Thyroid gland (tissue), 4 donors: ENCODE measurements around the gene CCHCR1.

Experiments used
- CTCF ChIP-seq, 6 experiments: fragments of 200-600 bp in 3 of 6; fragments of 450-650 bp in 3 of 6; sonication (generic) in 3 of 6; IDR thresholded peaks; one replicate each; pipeline ENCODE4 v1.5.1; 2016 to 2019; ENCODE audit warnings: antibody characterized with exemption in 6 of 6, mild to moderate bottlenecking in 2 of 6, inconsistent platforms in 1 of 6, moderate library complexity in 1 of 6
- POLR2A ChIP-seq, 2 donors: fragments of 450-650 bp; IDR thresholded peaks; one replicate each; pipeline ENCODE4 v1.6.1; 2017; ENCODE audit warnings: antibody characterized with exemption in 2 of 2, mild to moderate bottlenecking in 2 of 2, moderate library complexity in 1 of 2

GRCh38 chr6:31158863-31159855 is 1.6 kb upstream of the CCHCR1 start:
- TF ChIP-seq CTCF (IDR thresholded peaks at IDR 0.05) = no peak
- no peak for TF ChIP-seq POLR2A (IDR thresholded peaks at IDR 0.05)
